KG1 (cell line): ENCODE measurements around the gene CTSA.
A peak's percentile ranks its signal among the peaks of the same experiment; 100 is the strongest.
"Not testable (repeated sequence)": the region's sequence is repeated elsewhere in the genome, so short reads cannot be mapped to it uniquely, and the experiment has no call there.

ENCODE experiments used
- DNase-seq: peaks from one replicate; lab custom pipeline; 2025; lab: John Stamatoyannopoulos, UW

CTSA gene

GRCh38 chr20:45918779-45919537 lies 27.8 kb downstream of the CTSA start:
- DNase-seq, result no peak

GRCh38 chr20:45919542-45920399 lies 28.6 kb downstream of the CTSA start:
- DNase-seq, result no peak

GRCh38 chr20:45920462-45921336 lies 29.6 kb downstream of the CTSA start:
- DNase-seq, result no peak

- no peak for DNase-seq
Measured at GRCh38 chr20:45921337-45922189, 30.4 kb downstream of the CTSA start.

GRCh38 chr20:45924391-45925261 lies 33.5 kb downstream of the CTSA start:
- no peak for DNase-seq

- DNase-seq, result no peak
Measured at GRCh38 chr20:45925821-45926506, 34.8 kb downstream of the CTSA start.

GRCh38 chr20:45926731-45927070 lies 35.6 kb downstream of the CTSA start:
- no peak for DNase-seq

GRCh38 chr20:45927071-45927878 lies 36.1 kb downstream of the CTSA start:
- no peak for DNase-seq

GRCh38 chr20:45931680-45932079 lies 40.5 kb downstream of the CTSA start:
- not testable (repeated sequence) for DNase-seq

- DNase-seq, result peak; percentile 50
Measured at GRCh38 chr20:45933266-45934045, 42.3 kb downstream of the CTSA start.

- no peak for DNase-seq
Measured at GRCh38 chr20:45934046-45934585, 43.0 kb downstream of the CTSA start.

- peak; percentile 98 for DNase-seq
Measured at GRCh38 chr20:45934586-45935415, 43.7 kb downstream of the CTSA start, which contains the start of gene PCIF1. PCIF1 (plus strand) TSS chr20:45934683; CDS start chr20:45939000, 4,317 bp downstream.

- DNase-seq, result no peak
Measured at GRCh38 chr20:45935416-45936046, 44.4 kb downstream of the CTSA start.

- no peak for DNase-seq
Measured at GRCh38 chr20:45937765-45938164, 46.6 kb downstream of the CTSA start.

GRCh38 chr20:45938727-45939438 lies 47.7 kb downstream of the CTSA start:
- DNase-seq, result no peak

- no peak for DNase-seq
Measured at GRCh38 chr20:45940053-45940452, 48.9 kb downstream of the CTSA start.
